HAP-1 (cell line): ENCODE data around the gene BLVRB.
"Not testable (repeated sequence)": the region's sequence is repeated elsewhere in the genome, so short reads cannot be mapped to it uniquely, and the experiment has no call there.

Source experiments
- DNase-seq, 2 experiments: peaks; one replicate each; pipeline ENCODE4 v3.0.0-alpha.2; 2016 to 2020; ENCODE audit warnings: low spot score in 2 of 2
- H3K27me3 ChIP-seq: fragments of 250-450 bp; sonication (Bioruptor Pico); 2 replicates; pipeline ENCODE4 v1.5.1; 2020; ENCODE audit warnings: low read depth, mild to moderate bottlenecking, moderate library complexity
- H3K36me3 ChIP-seq: fragments of 250-450 bp; sonication (Bioruptor Pico); replicated peaks from 2 replicates; pipeline ENCODE4 v1.5.1; 2020; ENCODE audit warnings: mild to moderate bottlenecking
- H3K4me1 ChIP-seq: fragments of 250-450 bp; sonication (Bioruptor Pico); 2 replicates; pipeline ENCODE4 v1.5.1; 2020; ENCODE audit warnings: mild to moderate bottlenecking
- H3K4me3 ChIP-seq: fragments of 250-450 bp; sonication (Bioruptor Pico); 2 replicates; pipeline ENCODE4 v1.5.1; 2020; ENCODE audit warnings: mild to moderate bottlenecking, moderate library complexity
- H3K9me3 ChIP-seq: fragments of 250-450 bp; sonication (Bioruptor Pico); 2 replicates; pipeline ENCODE4 v1.5.1; 2020; ENCODE audit warnings: mild to moderate bottlenecking, moderate library complexity
- in situ Hi-C: fragments of 300-500 bp; cut with MboI; formaldehyde crosslinking; loops from 3 replicates; pipeline ENCODE4 v1.14.3; 2020; ENCODE audit warnings: low sequenced_read_pairs, inconsistent platforms, mixed read lengths

Gene BLVRB

DNA sequence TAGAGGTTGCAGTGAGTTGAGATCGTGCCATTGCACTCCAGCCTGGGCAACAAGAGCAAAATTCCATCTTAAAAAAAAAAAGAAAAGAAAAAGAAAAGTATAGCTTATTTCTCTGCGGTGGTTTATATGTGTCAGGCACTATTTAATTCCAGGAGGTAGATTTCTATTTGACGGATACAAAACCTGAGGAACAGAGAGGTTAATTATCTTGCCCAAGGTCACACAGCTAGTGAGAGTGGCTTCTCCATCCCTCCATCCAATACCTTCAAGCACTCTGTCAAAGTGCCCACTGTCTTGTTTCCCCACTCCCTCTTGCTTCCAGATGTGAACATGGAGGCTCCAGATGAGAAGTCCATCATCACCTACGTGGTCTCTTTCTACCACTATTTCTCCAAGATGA is 36.1 kb upstream of the BLVRB start:
- H3K9me3 ChIP-seq, result no peaks in the 10 kb centered on the region
- H3K4me3 ChIP-seq, result no peak overlapping the region
- no peaks in the 10 kb centered on the region for H3K36me3 ChIP-seq
- in situ Hi-C loops, result no loop called here
- DNase-seq, result no peak
- no peaks in the 10 kb centered on the region for H3K4me1 ChIP-seq
- H3K27me3 ChIP-seq, result peaks cover 10% of the 10 kb centered on the region

DNA sequence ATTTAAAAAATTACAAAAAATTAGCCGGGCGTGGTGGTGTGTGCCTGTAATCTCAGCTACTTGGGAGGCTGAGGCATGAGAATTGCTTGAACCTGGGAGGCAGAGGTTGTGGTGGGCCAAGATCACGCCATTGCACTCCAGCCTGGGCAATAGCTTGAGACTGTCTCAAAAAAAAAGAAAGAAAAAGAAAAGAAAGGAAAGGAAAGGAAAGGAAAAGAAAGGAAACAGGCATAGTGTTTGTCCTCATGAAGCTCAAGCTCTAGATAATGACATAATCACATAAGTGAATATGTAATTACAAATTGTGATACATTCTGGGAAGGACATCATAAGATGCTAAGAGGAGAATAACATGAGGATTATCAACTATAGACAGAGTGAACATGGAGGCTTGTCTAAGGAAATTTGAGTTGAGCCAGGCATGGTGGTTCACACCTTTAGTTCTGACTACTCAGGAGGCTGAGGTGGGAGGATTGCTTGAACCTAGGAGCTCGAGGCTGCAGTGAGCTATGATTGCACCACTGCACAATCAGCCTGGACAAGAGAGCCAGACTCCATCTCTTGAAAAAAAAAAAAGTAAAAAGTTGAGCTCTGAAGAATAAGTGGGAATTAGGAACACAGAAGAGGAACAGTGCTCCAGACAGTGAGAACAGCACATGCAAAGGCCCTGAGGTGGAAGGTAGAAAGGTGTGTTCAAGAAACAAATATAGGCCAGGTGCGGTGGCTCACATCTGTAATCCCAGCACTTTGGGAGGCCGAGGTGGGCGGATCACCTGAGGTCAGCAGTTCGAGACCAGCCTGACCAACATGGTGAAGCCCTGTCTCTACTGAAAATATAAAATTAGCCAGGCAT is 35.4 kb upstream of the BLVRB start:
- H3K36me3 ChIP-seq, in situ Hi-C loops, H3K4me1 ChIP-seq, H3K4me3 ChIP-seq, DNase-seq, H3K27me3 ChIP-seq, H3K9me3 ChIP-seq: not testable (repeated sequence)

DNA sequence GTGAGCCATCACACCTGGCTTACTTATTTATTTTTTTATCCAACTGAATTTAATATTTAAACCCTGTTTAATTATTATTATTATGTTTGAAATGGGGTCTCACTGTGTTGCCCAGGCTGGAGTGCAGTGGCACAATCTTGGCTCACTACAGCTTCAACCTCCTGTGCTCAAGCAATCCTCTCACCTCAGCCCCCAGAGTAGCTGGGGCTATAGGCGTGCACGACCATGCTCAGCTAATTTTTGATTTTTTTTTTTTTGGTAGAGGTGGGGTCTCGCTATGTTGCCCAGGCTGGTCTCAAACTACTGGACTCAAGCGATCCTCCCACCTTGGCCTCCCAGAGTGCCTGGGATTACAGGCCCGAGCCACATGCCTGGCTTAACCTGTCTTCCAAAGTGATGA is 33.8 kb upstream of the BLVRB start:
- peaks cover 2% of the 10 kb centered on the region; the same call in 1 of the 2 replicates for H3K27me3 ChIP-seq
- no peak overlapping the region for H3K4me3 ChIP-seq
- no peaks in the 10 kb centered on the region for H3K4me1 ChIP-seq
- H3K9me3 ChIP-seq, result no peaks in the 10 kb centered on the region
- no peaks in the 10 kb centered on the region for H3K36me3 ChIP-seq
- in situ Hi-C loops, result no loop called here
- no peak for DNase-seq

DNA sequence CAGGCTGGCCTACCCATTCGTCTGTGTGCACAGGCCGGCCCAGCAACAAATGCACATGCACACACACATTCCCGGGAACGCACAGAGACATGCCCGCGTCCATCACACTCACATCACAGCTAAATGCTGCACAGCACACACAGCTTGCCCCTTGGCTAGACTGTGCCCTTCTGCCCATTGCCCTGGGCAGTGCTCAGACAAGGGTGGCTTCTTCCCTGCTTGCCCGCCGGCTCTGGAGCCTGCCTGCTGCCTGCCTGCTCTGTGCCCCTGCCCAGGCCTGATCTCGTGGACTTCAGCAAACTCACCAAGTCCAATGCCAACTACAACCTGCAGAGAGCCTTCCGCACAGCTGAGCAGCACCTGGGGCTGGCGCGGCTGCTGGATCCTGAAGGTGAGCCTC is 31.7 kb upstream of the BLVRB start:
- no peaks in the 10 kb centered on the region for H3K36me3 ChIP-seq
- no peak for DNase-seq
- H3K9me3 ChIP-seq, result no peaks in the 10 kb centered on the region
- in situ Hi-C loops, result no loop called here
- H3K4me1 ChIP-seq, result no peaks in the 10 kb centered on the region
- no peak overlapping the region for H3K4me3 ChIP-seq
- peaks cover 2% of the 10 kb centered on the region; the same call in 1 of the 2 replicates for H3K27me3 ChIP-seq

DNA sequence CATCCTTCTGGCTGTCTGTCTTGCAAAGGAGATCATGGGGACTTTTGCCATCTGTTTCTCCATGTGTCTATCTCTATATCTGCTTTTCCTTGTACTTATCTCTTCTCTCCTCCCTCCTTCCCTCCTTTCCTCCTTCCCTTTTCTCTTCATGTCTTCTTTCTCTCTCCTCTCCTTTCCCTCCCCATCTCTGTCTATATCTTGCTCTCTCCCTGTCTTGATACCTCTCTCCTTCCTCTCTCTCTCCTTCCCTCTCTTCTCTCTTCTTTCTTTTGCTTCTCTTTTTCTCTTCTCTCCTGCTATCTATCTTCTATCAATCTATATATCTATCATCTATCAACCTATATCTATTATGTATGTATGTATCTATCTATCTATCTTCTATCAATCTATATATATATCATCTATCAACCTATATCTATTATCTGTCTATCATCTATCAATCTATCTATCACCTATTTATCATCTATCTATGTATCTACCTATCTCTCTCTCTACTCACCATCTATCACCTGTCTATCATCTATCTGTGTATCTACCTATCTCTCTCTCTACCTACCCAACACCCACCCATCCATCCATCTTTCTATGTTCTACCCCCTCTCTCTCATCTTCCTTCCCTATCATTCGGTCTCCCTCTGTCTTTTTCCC is 28.8 kb upstream of the BLVRB start:
- no peaks in the 10 kb centered on the region for H3K36me3 ChIP-seq
- H3K9me3 ChIP-seq, result no peaks in the 10 kb centered on the region
- in situ Hi-C loops, result no loop called here
- no peak for DNase-seq
- H3K27me3 ChIP-seq, result peaks cover 2% of the 10 kb centered on the region; the same call in 1 of the 2 replicates
- no peaks in the 10 kb centered on the region for H3K4me1 ChIP-seq
- no peak overlapping the region for H3K4me3 ChIP-seq

DNA sequence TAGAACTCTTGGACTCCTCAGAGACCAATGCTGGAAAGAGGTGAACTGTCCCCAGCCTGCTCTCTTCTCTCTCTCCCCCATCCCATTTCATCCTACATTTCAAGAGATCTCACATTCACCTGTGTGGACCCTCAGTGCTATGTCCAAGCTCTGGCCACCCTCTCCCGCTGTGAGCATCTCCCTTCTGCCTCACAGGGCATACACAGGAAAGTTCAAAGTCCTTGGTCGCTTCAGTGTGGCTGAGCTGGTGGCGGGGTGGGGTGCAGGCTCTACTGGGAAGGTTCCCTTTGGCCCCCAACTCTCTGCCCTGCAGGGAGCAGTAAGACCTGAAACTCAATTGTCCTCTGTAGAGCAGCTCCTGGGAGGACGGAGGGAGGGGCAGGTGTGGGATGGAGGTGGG is 28.2 kb upstream of the BLVRB start:
- H3K36me3 ChIP-seq, result no peaks in the 10 kb centered on the region
- no peak overlapping the region for H3K4me3 ChIP-seq
- H3K9me3 ChIP-seq, result no peaks in the 10 kb centered on the region
- in situ Hi-C loops, result no loop called here
- no peak for DNase-seq
- H3K4me1 ChIP-seq, result no peaks in the 10 kb centered on the region
- peaks cover 2% of the 10 kb centered on the region; the same call in 1 of the 2 replicates for H3K27me3 ChIP-seq

DNA sequence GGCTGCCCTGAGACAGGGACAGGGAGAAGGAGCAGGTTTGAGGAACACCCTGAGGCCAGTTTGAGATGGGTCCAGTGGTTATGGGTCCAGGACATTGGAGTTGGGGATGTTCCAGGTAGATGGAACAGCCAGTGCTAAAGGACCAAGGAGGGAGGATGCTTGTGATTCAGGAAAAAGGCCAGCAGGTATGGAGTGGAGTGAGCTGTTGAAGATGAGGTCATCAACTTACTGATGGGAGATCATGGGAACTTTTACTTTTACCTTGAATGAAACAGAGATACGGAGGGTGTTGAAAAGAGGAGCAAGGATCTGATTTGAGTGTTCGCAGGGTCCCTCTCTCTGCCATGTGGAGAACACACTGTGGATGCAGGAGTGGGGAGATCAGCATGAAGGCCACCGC is 26.7 kb upstream of the BLVRB start:
- in situ Hi-C loops, result no loop called here
- H3K9me3 ChIP-seq, result no peaks in the 10 kb centered on the region

DNA sequence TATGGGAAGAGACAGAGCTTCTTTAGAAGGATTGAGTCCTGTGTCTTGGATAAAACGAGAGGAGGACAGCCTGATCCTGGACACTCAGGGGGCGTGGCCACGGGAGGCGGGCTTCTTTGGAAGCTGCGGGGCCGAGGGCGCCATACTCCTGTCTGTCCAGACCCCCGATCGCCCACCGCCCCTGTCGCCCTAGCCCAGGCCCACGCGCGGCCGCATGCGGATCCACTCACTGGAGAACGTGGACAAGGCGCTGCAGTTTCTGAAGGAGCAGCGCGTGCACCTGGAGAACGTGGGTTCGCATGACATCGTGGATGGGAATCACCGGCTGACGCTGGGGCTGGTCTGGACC is 24.3 kb upstream of the BLVRB start:
- no peaks in the 10 kb centered on the region; the same call in 1 of the 2 replicates for H3K9me3 ChIP-seq
- peaks cover 2% of the 10 kb centered on the region; the same call in 1 of the 2 replicates for H3K27me3 ChIP-seq
- no peak overlapping the region for H3K4me3 ChIP-seq
- in situ Hi-C loops, result no loop called here
- H3K4me1 ChIP-seq, result peaks cover 7% of the 10 kb centered on the region
- H3K36me3 ChIP-seq, result no peaks in the 10 kb centered on the region
- DNase-seq, result peak in 1 of 2 experiments; percentile 17

More for the DNA sequence above, 26.7 kb upstream of the BLVRB start:
- H3K36me3 ChIP-seq, result no peaks in the 10 kb centered on the region
- no peak for DNase-seq
- H3K4me1 ChIP-seq, result peaks cover 7% of the 10 kb centered on the region
- H3K27me3 ChIP-seq, result peaks cover 2% of the 10 kb centered on the region; the same call in 1 of the 2 replicates
- H3K4me3 ChIP-seq, result no peak overlapping the region

DNA sequence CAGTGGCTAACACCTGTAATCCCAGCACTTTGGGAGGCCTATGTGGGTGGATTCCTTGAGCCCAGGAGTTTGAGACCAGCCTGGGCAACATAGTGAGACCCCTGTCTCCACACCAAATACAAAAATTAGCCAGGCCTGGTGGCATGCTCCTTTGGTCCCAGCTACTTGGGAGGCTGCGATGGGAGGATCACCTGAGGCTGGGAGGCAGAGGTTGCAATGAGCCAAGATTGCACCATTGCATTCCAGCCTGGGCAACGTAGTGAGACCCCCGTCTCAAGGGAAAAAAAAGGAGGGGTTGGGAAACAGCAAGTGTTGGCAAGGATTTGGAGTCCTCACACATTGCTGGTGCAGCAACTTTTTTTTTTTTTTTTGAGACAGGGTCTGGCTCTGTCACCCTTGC is 20.5 kb upstream of the BLVRB start:
- no peaks in the 10 kb centered on the region for H3K36me3 ChIP-seq
- H3K4me3 ChIP-seq, result no peak overlapping the region
- DNase-seq, result no peak
- H3K4me1 ChIP-seq, result peaks cover 7% of the 10 kb centered on the region
- no peaks in the 10 kb centered on the region; the same call in 1 of the 2 replicates for H3K9me3 ChIP-seq
- in situ Hi-C loops, result no loop called here
- H3K27me3 ChIP-seq, result peaks cover 7% of the 10 kb centered on the region

DNA sequence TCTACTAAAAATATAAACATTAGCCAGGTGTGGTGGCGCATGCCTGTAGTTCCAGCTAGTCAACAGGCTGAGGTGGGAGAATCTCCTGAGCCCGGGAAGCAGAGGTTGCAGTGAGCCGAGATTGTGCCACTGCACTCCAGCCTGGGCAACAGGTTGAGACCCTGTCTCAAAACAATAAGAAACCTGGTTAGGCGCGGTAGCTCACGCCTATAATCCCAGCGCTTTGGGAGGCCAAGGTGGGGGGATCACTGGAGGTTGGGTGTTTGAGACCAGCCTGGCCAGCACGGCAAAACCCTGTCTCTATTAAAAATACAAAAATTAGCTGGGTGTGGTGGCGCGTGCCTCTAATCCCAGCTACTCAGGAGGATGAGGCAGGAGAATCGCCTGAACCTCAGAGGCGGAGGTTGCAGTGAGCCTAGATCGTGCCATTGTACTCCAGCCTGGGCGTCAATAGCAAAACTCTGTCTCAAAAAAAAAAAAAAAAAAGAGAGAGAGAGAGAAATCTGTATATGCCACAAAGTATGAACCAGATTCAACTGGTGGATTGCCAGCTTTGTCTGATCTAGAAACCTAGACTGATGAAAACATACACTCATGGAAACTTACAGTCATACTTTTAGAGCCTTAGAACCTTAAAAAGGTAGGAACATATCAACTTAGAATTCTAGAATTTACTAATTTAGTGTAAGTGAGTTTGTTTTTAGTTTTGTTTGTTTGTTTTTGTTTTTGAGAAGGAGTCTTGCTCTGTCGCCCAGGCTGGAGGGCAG is 10.5 kb upstream of the BLVRB start:
- H3K36me3 ChIP-seq, H3K27me3 ChIP-seq, in situ Hi-C loops, H3K4me3 ChIP-seq, H3K9me3 ChIP-seq, DNase-seq, H3K4me1 ChIP-seq: not testable (repeated sequence)

DNA sequence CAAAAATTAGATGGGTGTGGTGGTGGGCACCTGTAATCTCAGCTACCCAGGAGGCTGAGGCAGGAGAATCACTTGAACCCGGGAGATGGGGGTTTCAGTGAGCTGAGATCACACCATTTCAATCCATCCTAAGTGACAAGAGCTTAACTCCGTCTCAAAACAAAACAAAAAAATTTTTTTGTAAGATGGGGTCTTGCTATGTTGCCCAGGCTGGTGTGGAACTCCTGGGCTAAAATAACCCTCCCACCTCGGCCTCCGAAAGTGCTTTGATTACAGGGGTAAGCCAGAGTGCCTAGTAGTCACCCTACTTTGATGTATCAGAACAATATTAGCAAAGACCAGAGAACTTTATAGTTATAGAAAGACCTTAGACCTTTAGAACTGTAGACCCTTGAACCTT is 9.2 kb upstream of the BLVRB start:
- no peaks in the 10 kb centered on the region for H3K4me1 ChIP-seq
- in situ Hi-C loops, result no loop called here

DNA sequence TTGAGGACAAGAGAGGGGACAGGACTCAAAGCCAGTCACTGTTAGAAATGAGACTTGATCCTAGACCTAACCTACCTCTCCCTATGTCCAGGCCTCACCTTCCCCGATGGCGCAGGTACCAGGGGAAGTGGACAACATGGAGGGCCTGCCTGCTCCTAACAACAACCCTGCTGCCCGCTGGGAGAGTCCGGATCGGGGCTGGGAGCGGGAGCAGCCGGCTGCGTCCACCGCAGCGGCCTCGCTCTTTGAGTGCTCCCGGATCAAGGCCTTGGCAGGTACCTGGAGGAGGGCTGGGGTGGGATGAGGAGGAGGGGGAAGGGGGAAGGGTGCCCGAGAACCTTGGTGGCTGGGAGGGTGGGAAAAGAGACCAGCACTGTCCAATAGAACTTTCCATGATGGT is 7.0 kb upstream of the BLVRB start:
- no peaks in the 10 kb centered on the region for H3K27me3 ChIP-seq
- no peaks in the 10 kb centered on the region for H3K4me1 ChIP-seq
- H3K36me3 ChIP-seq, result no peaks in the 10 kb centered on the region
- in situ Hi-C loops, result no loop called here
- no peak overlapping the region for H3K4me3 ChIP-seq
- DNase-seq, result no peak
- no peaks in the 10 kb centered on the region for H3K9me3 ChIP-seq

More for the DNA sequence above, 9.2 kb upstream of the BLVRB start:
- DNase-seq, result no peak
- no peaks in the 10 kb centered on the region for H3K36me3 ChIP-seq
- no peaks in the 10 kb centered on the region for H3K9me3 ChIP-seq
- H3K27me3 ChIP-seq, result no peaks in the 10 kb centered on the region
- no peak overlapping the region for H3K4me3 ChIP-seq

DNA sequence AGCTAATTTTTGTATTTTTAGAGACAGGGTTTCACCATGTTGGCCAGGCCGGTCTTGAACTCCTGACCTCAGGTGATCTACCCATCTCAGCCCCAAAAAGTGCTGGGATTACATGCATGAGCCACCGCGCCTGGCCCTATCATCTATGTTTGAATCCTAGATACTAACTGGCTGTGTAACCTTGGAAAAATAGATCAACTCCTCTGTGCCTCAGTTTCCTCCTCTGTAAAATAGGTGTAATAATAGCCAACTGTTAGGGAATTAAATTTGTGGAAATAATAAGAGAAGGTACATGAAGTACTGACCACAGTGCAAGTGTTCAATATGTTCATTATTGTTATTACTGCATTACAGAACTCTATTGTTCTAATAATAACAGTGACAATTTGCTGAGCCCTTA is 5.6 kb upstream of the BLVRB start:
- no peak for DNase-seq
- in situ Hi-C loops, result no loop called here
- H3K4me3 ChIP-seq, result no peak overlapping the region
- 0 out of 2 replicates have a peak, but pooled peaks cover under 1% of the 10 kb centered on the region for H3K9me3 ChIP-seq
- H3K4me1 ChIP-seq, result peaks cover 2% of the 10 kb centered on the region
- no peaks in the 10 kb centered on the region for H3K27me3 ChIP-seq
- H3K36me3 ChIP-seq, result no peaks in the 10 kb centered on the region

DNA sequence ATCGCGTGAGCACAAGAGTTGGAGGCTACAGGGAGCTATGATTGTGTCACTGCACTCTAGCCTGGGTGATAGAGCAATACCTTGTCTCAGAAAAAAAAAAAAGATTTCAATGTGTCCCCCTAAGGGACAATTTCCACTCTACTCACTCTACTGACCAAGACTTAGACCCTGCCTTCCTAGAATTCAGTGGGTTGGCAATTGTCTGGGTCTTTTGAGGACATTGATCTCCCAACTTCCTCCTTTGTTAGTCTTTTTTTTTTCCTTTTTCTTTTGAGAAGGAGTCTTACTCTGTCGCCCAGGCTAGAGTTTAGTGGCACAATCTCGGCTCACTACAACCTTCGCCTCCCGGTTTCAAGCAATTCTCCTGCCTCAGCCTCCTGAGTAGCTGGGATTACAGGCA is 3.5 kb upstream of the BLVRB start:
- in situ Hi-C loops, result no loop called here
- no peak for DNase-seq
- Histone ChIP-seq H3K4me3 (no peak overlapping the region), H3K36me3 (no peaks in the 10 kb centered on the region), H3K9me3 (0 out of 2 replicates have a peak, but pooled peaks cover 2% of the 10 kb centered on the region), H3K27me3 (no peaks in the 10 kb centered on the region), H3K4me1 (peaks cover 11% of the 10 kb centered on the region)
